BLaER1 treated with 17β-estradiol and CSF1 and Interleukin-3, amounts not matched to agents 10 nM and 100 nM (cell line): Measurements from ENCODE around the gene TUBG1.
A peak's percentile ranks its signal among the peaks of the same experiment; 100 is the strongest.
"Not testable (repeated sequence)": the region's sequence is repeated elsewhere in the genome, so short reads cannot be mapped to it uniquely, and the experiment has no call there.

Experiments
- H3K27ac ChIP-seq, 11 experiments: shearing (Covaris generic); formaldehyde crosslinking; 2 replicates each; pipeline ENCODE4 v1.8.1; 2022
- H3K27me3 ChIP-seq, 11 experiments: shearing (Covaris generic); formaldehyde crosslinking; 2 replicates each; pipeline ENCODE4 v1.8.1; 2022
- H3K36me3 ChIP-seq, 11 experiments: shearing (Covaris generic); formaldehyde crosslinking; 2 replicates each; pipeline ENCODE4 v1.8.1; 2022
- H3K4me1 ChIP-seq, 10 experiments: shearing (Covaris generic); formaldehyde crosslinking; 2 replicates each; pipeline ENCODE4 v1.8.1; 2022
- H3K4me2 ChIP-seq, 11 experiments: shearing (Covaris generic); formaldehyde crosslinking; 2 replicates each; pipeline ENCODE4 v1.8.1; 2022
- H3K4me3 ChIP-seq, 10 experiments: shearing (Covaris generic); formaldehyde crosslinking; 2 replicates each; pipeline ENCODE4 v1.8.1; 2022
- H3K9ac ChIP-seq, 11 experiments: shearing (Covaris generic); formaldehyde crosslinking; 2 replicates each; pipeline ENCODE4 v1.8.1; 2022
- H3K9me3 ChIP-seq, 11 experiments: shearing (Covaris generic); formaldehyde crosslinking; replicated peaks in 1 of 11; 2 replicates each; pipeline ENCODE4 v1.8.1; 2022
- H4K20me1 ChIP-seq, 11 experiments: shearing (Covaris generic); formaldehyde crosslinking; 2 replicates each; pipeline ENCODE4 v1.8.1; 2022
- Cebpa-rat ChIP-seq, 11 experiments: shearing (Covaris generic); IDR thresholded peaks; 2 replicates each; pipeline ENCODE4 v1.8.1; 2022

TUBG1 gene

DNA sequence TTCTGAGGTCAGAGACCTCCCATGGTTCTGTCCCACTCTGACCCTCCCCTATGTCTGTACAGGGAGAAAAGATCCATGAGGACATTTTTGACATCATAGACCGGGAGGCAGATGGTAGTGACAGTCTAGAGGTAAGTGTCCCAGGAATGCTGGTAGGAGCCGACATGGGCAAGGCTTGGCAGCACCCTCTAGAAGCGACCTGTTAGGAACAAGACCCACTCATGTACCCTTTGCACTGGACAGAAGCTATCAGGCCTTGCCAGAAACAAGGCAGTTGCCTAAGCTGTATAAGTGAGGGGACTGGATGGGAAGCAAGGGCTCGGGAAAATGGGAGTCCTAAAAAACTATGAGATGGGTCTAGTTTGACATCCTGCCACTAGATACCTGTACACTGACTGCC, 2.5 kb downstream of the TUBG1 start:
- no peak overlapping the region for H3K9ac ChIP-seq
- H3K9me3 ChIP-seq: no peaks in the 10 kb centered on the region
- H3K36me3 ChIP-seq: peaks cover 41 to 56% (median 48%) of the 10 kb centered on the region in 11 experiments
- no peak overlapping the region for H3K4me3 ChIP-seq
- H3K27me3 ChIP-seq: no peaks in the 10 kb centered on the region
- peaks cover 17 to 33% (median 27%) of the 10 kb centered on the region in 10 experiments for H3K4me1 ChIP-seq
- H4K20me1 ChIP-seq: peaks cover 1 to 19% (median 13%) of the 10 kb centered on the region in 11 experiments; a peak in 13 of 22 replicates
- no peak overlapping the region for H3K27ac ChIP-seq
- no peak for TF ChIP-seq Cebpa-rat (IDR thresholded peaks at IDR 0.05)
- H3K4me2 ChIP-seq: no peak overlapping the region

DNA sequence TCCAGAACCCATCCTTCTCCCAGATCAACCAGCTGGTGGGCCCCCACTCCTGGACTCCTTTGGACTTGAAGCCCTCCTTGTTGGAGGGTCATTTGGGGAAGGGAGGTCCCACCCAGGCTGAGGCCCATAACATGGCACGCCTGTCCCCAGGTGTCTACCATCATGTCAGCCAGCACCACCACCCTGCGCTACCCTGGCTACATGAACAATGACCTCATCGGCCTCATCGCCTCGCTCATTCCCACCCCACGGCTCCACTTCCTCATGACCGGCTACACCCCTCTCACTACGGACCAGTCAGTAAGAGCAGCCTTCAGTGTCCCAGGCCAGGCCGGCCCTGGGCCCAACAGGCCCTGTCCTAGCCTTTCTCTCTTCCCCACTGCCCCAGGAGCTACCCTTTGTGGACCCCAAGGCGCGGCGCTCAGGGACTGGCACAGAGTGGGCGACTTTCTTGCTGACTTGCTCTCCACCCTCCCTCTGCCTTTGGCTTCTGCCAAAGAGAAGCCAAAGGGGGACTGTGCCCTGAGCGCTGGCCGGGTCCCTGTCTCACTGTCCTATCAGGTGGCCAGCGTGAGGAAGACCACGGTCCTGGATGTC, 4.3 kb downstream of the TUBG1 start:
- peaks cover 20 to 37% (median 32%) of the 10 kb centered on the region in 10 experiments for H3K4me1 ChIP-seq
- peaks cover 0 to 3% (median 0%) of the 10 kb centered on the region in 11 experiments; a peak in 3 of 22 replicates for H4K20me1 ChIP-seq
- H3K4me2 ChIP-seq: no peak overlapping the region
- H3K9ac ChIP-seq: no peak overlapping the region
- no peak for TF ChIP-seq Cebpa-rat (IDR thresholded peaks at IDR 0.05)
- H3K27ac ChIP-seq: no peak overlapping the region
- H3K27me3 ChIP-seq: no peaks in the 10 kb centered on the region
- H3K9me3 ChIP-seq: no peaks in the 10 kb centered on the region
- H3K36me3 ChIP-seq: peaks cover 41 to 56% (median 48%) of the 10 kb centered on the region in 11 experiments
- H3K4me3 ChIP-seq: no peak overlapping the region

DNA sequence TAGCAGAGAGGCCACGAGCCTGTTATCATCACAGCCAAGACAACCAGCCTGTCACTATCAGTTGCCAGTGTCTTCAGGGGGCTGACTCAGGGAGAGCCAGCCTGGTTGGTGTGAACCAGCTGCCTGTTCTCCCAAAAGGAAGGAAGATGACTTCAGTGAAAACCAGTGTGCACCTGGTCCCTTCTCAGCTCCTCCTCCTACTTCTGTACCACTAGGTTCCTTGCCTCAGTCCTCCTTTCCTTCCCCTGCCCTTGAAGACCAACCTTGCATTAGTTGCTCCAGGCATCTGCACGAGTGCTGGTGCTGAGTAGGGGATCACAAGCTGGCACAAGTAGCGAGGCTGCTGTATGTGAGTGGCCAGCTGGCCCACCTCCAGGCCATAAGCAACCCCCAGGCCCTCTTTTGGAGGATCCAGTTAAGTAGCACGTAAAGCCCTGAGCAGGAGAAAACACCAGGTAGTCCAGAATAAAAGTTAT, 8.5 kb downstream of the TUBG1 start:
- peak overlapping the region in 3 of 10 experiments; percentile 16 to 30 (median 19); a peak in 5 of 20 replicates for H3K4me3 ChIP-seq
- H3K9ac ChIP-seq: peak overlapping the region in 7 of 11 experiments; percentile 1 to 56 (median 47); a peak in 14 of 22 replicates
- no peaks in the 10 kb centered on the region for H3K27me3 ChIP-seq
- peak overlapping the region; percentile 19 to 89 (median 73) for H3K4me2 ChIP-seq
- H3K4me1 ChIP-seq: peaks cover 15 to 47% (median 45%) of the 10 kb centered on the region in 10 experiments
- no peaks in the 10 kb centered on the region; a peak in 2 of 22 replicates for H4K20me1 ChIP-seq
- peak overlapping the region in 6 of 11 experiments; percentile 14 to 63 (median 53); a peak in 12 of 22 replicates for H3K27ac ChIP-seq
- peaks cover 30 to 34% (median 31%) of the 10 kb centered on the region in 11 experiments for H3K36me3 ChIP-seq
- no peak for TF ChIP-seq Cebpa-rat (IDR thresholded peaks at IDR 0.05)
- H3K9me3 ChIP-seq: no peaks in the 10 kb centered on the region

DNA sequence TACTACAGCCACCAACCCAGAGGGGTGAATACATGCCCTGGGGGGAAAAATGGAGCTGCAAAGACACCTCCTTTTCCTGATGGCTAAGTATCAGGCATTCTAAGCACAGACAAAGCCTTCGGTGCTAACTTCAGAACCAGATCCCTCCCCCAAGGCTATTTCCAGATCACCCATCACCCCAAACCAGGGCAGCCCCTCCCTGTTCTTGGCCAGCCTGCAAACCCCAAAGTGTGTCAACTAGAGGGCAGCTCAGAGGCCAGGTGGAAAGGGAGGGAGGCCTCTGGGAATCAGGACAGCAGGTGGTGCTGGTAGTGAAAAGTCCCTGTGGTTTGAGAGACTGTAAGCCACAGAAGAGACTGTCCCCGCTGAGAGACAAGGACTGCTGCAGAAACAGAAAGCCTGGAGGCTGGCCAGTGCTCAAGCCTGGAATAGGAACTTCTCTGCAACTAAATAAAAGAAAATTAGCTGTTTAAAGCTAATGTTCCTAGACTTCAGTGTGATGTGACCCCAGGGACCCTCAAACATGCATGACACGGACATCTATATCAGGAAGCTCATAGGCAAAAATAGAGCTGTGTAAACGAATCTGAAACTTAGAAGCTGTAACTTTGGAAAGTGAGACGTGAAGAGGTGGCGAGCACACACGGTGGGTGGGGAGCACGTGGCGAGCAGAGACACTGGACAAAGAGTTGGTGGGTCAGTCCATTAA, 9.1 kb downstream of the TUBG1 start:
- Histone ChIP-seq H3K4me1 (peaks cover 15 to 47% (median 45%) of the 10 kb centered on the region in 10 experiments), H3K36me3 (peaks cover 24 to 28% (median 25%) of the 10 kb centered on the region in 11 experiments), H3K4me3 (peak overlapping the region in 3 of 10 experiments; percentile 16 to 30 (median 19); a peak in 5 of 20 replicates), H3K27me3 (no peaks in the 10 kb centered on the region), H3K4me2 (peak overlapping the region; percentile 19 to 89 (median 73)), H4K20me1 (no peaks in the 10 kb centered on the region; a peak in 2 of 22 replicates), H3K27ac (peak overlapping the region in 7 of 11 experiments; percentile 4 to 63 (median 53); a peak in 12 of 22 replicates), H3K9ac (peak overlapping the region in 8 of 11 experiments; percentile 6 to 56 (median 46); a peak in 14 of 22 replicates), H3K9me3 (no peaks in the 10 kb centered on the region)
- TF ChIP-seq Cebpa-rat (IDR thresholded peaks at IDR 0.05): no peak

DNA sequence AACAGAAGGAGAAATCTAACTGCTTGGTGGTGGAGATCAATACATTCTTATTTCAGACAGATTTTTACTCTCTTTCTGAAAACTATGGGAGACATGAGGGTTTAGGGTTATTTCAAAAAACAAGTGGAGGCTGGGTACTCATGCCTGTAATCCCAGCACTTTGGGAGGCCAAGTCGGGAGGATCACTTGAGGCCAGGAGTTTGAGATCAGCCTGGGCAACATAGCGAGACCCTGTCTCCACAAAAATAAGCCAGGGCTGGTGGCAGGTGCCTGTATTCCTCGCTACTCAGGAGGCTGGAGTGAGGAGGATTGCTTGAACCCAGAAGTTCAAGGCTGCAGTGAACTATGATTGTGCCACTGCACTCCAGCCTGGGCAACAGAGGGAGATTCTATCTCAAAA, 12.5 kb downstream of the TUBG1 start:
- not testable (repeated sequence) for H4K20me1 ChIP-seq, H3K36me3 ChIP-seq, H3K9ac ChIP-seq, H3K27me3 ChIP-seq, H3K9me3 ChIP-seq, H3K4me3 ChIP-seq, H3K27ac ChIP-seq, H3K4me2 ChIP-seq
- peaks cover 15 to 42% (median 40%) of the 10 kb centered on the region in 10 experiments for H3K4me1 ChIP-seq

- no peak overlapping the region for H3K4me2 ChIP-seq
- no peaks in the 10 kb centered on the region for H3K9me3 ChIP-seq
- no peak overlapping the region for H3K9ac ChIP-seq
- no peak overlapping the region for H3K27ac ChIP-seq
- TF ChIP-seq Cebpa-rat (IDR thresholded peaks at IDR 0.05): no peak
- peaks cover 8 to 30% (median 27%) of the 10 kb centered on the region in 10 experiments for H3K4me1 ChIP-seq
- H4K20me1 ChIP-seq: no peaks in the 10 kb centered on the region; a peak in 1 of 22 replicates
- no peaks in the 10 kb centered on the region for H3K36me3 ChIP-seq
- no peak overlapping the region for H3K4me3 ChIP-seq
- no peaks in the 10 kb centered on the region for H3K27me3 ChIP-seq
These were observed 13.8 kb downstream of the TUBG1 start for GRCh38 chr17:42623271-42623670.

DNA sequence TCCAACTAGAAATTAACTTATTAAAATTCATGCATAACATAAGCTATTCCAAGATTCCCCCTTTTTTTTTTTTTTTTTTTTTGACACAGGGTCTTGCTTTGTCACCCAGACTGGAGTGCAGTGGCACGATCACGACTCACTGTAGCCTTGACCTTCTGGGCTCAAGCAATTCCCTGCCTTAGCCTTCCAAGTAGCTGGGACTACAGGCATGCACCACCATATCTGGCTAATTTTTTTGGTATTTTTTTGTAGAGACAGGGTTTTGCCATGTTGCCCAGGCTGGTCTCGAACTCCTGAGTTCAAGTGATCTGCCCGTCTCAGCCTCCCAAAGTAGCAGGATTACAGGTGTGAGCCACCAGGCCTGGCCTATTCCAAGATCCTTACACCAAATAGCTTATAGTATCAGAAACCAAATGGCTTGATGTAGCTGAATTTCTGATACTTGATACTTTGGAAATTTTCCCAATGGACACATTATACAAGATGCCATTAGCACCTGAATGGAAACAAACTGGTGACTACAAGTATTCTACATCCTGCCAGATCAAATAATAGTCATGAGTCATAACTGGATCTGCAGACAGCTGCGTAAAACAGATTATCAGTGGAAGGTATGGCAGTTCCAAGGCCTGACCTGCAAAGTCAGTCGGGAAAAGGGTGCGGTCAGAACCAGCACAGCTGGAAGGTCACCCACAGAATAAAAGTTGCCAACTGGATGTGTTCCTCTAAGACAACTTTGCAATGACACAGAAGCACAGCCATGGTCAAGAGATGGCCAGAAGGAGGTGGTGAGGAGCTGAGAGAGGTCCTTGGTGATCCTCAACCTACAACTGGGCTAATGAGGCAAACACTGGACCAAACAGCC, 14.5 kb downstream of the TUBG1 start:
- Histone ChIP-seq H3K4me2 (no peak overlapping the region), H3K36me3 (no peaks in the 10 kb centered on the region), H3K9me3 (no peaks in the 10 kb centered on the region), H3K4me3 (no peak overlapping the region), H3K27ac (no peak overlapping the region), H3K27me3 (no peaks in the 10 kb centered on the region), H3K4me1 (peaks cover 2 to 23% (median 20%) of the 10 kb centered on the region in 10 experiments), H4K20me1 (no peaks in the 10 kb centered on the region), H3K9ac (no peak overlapping the region)
- no peak for TF ChIP-seq Cebpa-rat (IDR thresholded peaks at IDR 0.05)

- not testable (repeated sequence) for H3K4me3 ChIP-seq, H3K9me3 ChIP-seq, H3K27me3 ChIP-seq, H3K4me2 ChIP-seq, H3K27ac ChIP-seq, H3K4me1 ChIP-seq, H3K36me3 ChIP-seq, H3K9ac ChIP-seq, H4K20me1 ChIP-seq
These were observed 17.7 kb downstream of the TUBG1 start for GRCh38 chr17:42627032-42627764.
